Measurements from ENCODE around the gene SCN4B. TPM values are rescaled to one million over a fixed set of nuclear protein-coding genes. Genes with fewer than 3 reads are reported as not detected.

The SCN4B gene
- total RNA-seq, 1 experiment from 2014 or later: not detected

GRCh38 chr11:118167906-118168305 lies 15.3 kb upstream of the SCN4B start:
- H2AFZ ChIP-seq: no peak overlapping the region
- no peak overlapping the region for H3K4me3 ChIP-seq
- TF ChIP-seq, protein P1, sequence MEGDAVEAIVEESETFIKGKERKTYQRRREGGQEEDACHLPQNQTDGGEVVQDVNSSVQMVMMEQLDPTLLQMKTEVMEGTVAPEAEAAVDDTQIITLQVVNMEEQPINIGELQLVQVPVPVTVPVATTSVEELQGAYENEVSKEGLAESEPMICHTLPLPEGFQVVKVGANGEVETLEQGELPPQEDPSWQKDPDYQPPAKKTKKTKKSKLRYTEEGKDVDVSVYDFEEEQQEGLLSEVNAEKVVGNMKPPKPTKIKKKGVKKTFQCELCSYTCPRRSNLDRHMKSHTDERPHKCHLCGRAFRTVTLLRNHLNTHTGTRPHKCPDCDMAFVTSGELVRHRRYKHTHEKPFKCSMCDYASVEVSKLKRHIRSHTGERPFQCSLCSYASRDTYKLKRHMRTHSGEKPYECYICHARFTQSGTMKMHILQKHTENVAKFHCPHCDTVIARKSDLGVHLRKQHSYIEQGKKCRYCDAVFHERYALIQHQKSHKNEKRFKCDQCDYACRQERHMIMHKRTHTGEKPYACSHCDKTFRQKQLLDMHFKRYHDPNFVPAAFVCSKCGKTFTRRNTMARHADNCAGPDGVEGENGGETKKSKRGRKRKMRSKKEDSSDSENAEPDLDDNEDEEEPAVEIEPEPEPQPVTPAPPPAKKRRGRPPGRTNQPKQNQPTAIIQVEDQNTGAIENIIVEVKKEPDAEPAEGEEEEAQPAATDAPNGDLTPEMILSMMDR (conservative IDR thresholded peaks at IDR 0.05): no peak
- no peaks in the 10 kb centered on the region for H3K9me2 ChIP-seq (ENCODE audit: insufficient read depth)
- BruUV-seq (replicated peaks): no TSS peak
- no peak overlapping the region for H3K4me2 ChIP-seq
- peaks cover 56% of the 10 kb centered on the region for H3K27me3 ChIP-seq (ENCODE audit: insufficient read depth, low read depth)
- no peak overlapping the region for H3K27ac ChIP-seq
- ChIA-PET CTCF (no interaction called here), POLR2A (ENCODE audit: unreplicated experiment) (no interaction called here)
- DNase-seq: no peak
- H3F3A ChIP-seq (ENCODE audit: insufficient read depth, low read depth): no peaks in the 10 kb centered on the region
- H3K9me3 ChIP-seq (ENCODE audit: insufficient read depth, low read depth): no peaks in the 10 kb centered on the region
- no peaks in the 10 kb centered on the region for H3K4me1 ChIP-seq (replicated peaks; ENCODE audit: insufficient read depth)
- no peaks in the 10 kb centered on the region for H3K79me2 ChIP-seq (ENCODE audit: low read depth)
- H3K36me3 ChIP-seq (ENCODE audit: low read depth): no peaks in the 10 kb centered on the region
- intact Hi-C loops (cut with micrococcal nuclease; ENCODE audit: unreplicated experiment): no loop called here
- H4K20me1 ChIP-seq (ENCODE audit: insufficient read depth): no peaks in the 10 kb centered on the region

DNA sequence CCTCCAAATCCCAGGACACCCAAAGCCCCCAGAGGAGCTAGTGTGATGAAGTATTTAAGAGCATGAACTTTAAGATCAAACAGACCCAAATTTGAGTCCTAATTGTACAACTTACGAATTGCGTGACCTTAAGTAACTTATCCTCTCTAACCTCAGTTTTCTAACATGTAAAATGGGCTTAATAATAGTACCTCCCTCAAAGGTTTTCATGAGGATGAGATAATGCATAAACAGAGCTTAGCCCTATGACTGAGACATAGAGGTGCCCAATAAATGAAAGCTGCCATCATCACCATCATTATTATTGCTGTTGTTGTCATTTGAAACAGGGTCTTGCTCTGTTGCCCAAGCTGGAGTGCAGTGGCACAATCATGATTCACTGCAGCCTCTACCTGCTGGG lies 14.6 kb upstream of the SCN4B start:
- BruUV-seq (replicated peaks): no TSS peak
- TF ChIP-seq EZH2 (IDR thresholded peaks at IDR 0.05; ENCODE audit: low read depth): no peak
- TF ChIP-seq, protein P1 (conservative IDR thresholded peaks at IDR 0.05): no peak
- no peaks in the 10 kb centered on the region for H4K20me1 ChIP-seq (ENCODE audit: insufficient read depth)
- no peak for DNase-seq
- H2AFZ ChIP-seq: no peak overlapping the region
- H3K36me3 ChIP-seq (ENCODE audit: low read depth): no peaks in the 10 kb centered on the region
- no peak overlapping the region for H3K4me3 ChIP-seq
- POLR2A ChIA-PET (ENCODE audit: unreplicated experiment): no interaction called here
- intact Hi-C loops (cut with micrococcal nuclease; ENCODE audit: unreplicated experiment): no loop called here
- H3K4me1 ChIP-seq (replicated peaks; ENCODE audit: insufficient read depth): no peaks in the 10 kb centered on the region
- no peak overlapping the region for H3K27ac ChIP-seq
- H3F3A ChIP-seq (ENCODE audit: insufficient read depth, low read depth): no peaks in the 10 kb centered on the region
- H3K27me3 ChIP-seq (ENCODE audit: insufficient read depth, low read depth): peaks cover 62% of the 10 kb centered on the region
- H3K4me2 ChIP-seq: no peak overlapping the region
- no peaks in the 10 kb centered on the region for H3K79me2 ChIP-seq (ENCODE audit: low read depth)
- no peaks in the 10 kb centered on the region for H3K9me3 ChIP-seq (ENCODE audit: insufficient read depth, low read depth)
- CTCF ChIA-PET: no interaction called here
- H3K9me2 ChIP-seq (ENCODE audit: insufficient read depth): no peaks in the 10 kb centered on the region

GRCh38 chr11:118166641-118167040 lies 14.0 kb upstream of the SCN4B start:
- no peaks in the 10 kb centered on the region for H3F3A ChIP-seq (ENCODE audit: insufficient read depth, low read depth)
- POLR2A ChIA-PET (ENCODE audit: unreplicated experiment): no interaction called here
- peaks cover 69% of the 10 kb centered on the region for H3K27me3 ChIP-seq (ENCODE audit: insufficient read depth, low read depth)
- H3K4me2 ChIP-seq: no peak overlapping the region
- no peak for DNase-seq
- no peaks in the 10 kb centered on the region for H3K9me3 ChIP-seq (ENCODE audit: insufficient read depth, low read depth)
- no peaks in the 10 kb centered on the region for H3K36me3 ChIP-seq (ENCODE audit: low read depth)
- H3K4me1 ChIP-seq (replicated peaks; ENCODE audit: insufficient read depth): no peaks in the 10 kb centered on the region
- no peaks in the 10 kb centered on the region for H3K79me2 ChIP-seq (ENCODE audit: low read depth)
- CTCF ChIA-PET: no interaction called here
- H2AFZ ChIP-seq: no peak overlapping the region
- no peak overlapping the region for H3K4me3 ChIP-seq
- no peak overlapping the region for H3K27ac ChIP-seq
- H4K20me1 ChIP-seq (ENCODE audit: insufficient read depth): no peaks in the 10 kb centered on the region
- H3K9me2 ChIP-seq (ENCODE audit: insufficient read depth): no peaks in the 10 kb centered on the region
- TF ChIP-seq, protein P1 (conservative IDR thresholded peaks at IDR 0.05): no peak
- no peak for TF ChIP-seq EZH2 (IDR thresholded peaks at IDR 0.05; ENCODE audit: low read depth)
- intact Hi-C loops (cut with micrococcal nuclease; ENCODE audit: unreplicated experiment): no loop called here
- no TSS peak for BruUV-seq (replicated peaks)

Data from PC-9 (cell line).